Urinary bladder (tissue), 4 donors: Measurements from ENCODE around the gene EVA1C. TPM values are rescaled to one million over a fixed set of nuclear protein-coding genes. Genes with fewer than 3 reads are reported as not detected.
"Not testable (repeated sequence)": the region's sequence is repeated elsewhere in the genome, so short reads cannot be mapped to it uniquely, and the experiment has no call there.

Source experiments
- DNase-seq: peaks from one replicate; pipeline ENCODE4 v3.0.0-alpha.2; 2015; ENCODE audit errors: extremely low spot score
- H3K27ac ChIP-seq: one replicate; pipeline ENCODE4 v1.5.1; 2013; ENCODE audit warnings: low read depth, mild to moderate bottlenecking, moderate library complexity
- H3K36me3 ChIP-seq: one replicate; pipeline ENCODE4 v1.6.1; 2013; ENCODE audit warnings: mild to moderate bottlenecking, moderate library complexity; ENCODE audit not compliant: insufficient read depth
- H3K4me1 ChIP-seq: one replicate; pipeline ENCODE4 v1.6.1; 2013; ENCODE audit warnings: mild to moderate bottlenecking, moderate library complexity; ENCODE audit not compliant: insufficient read depth
- H3K4me3 ChIP-seq: one replicate; pipeline ENCODE4 v1.5.1; 2013; ENCODE audit warnings: low read depth, low read length
- WGBS: extraction: QIAGEN DNeasy Blood & Tissue Kit; methylation state at CpG from one replicate; pipeline ENCODE4 v1.1.7; 2013; 5-methylcytosine and 5-hydroxymethylcytosine counted together
- polyA plus RNA-seq: library from polyadenylated mRNA; stranded (reverse); fragments of 200-250 nt; gene quantifications from one replicate; pipeline ENCODE4 v1.2.3, GENCODE V29; 2013
- total RNA-seq: library from RNA; depleted of rRNA; stranded (reverse); fragments of >200 nt; gene quantifications from one replicate; pipeline ENCODE4 v1.2.3, GENCODE V29; 2014
- donor health status: healthy with polysubstance abuse.
- donor health status: healthy.

EVA1C gene
- total and polyA plus RNA-seq, 2 donors = 5.7 to 35.2 TPM

DNA sequence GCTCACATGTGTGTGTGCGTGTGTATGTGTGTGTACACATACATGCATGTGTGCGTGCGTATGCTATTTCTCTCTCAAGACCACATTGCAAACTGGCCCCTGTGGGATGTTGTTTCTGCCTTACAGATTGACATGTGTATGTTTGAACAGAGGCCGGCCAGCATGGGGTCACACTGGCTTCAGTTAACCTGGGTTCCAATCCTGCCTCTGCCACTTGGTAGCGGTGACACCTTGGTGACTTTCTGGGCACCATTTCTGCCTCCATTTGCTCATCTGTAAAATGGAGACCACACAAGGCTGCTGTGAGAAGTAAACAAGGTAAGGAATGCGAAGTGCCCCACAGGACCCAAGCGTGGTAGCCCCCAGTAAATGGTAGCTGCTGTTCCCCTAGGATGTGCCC lies 121.1 kb downstream of the EVA1C start:
- Histone ChIP-seq H3K4me1 (no peaks in the 10 kb centered on the region), H3K36me3 (no peaks in the 10 kb centered on the region), H3K4me3 (no peak overlapping the region), H3K27ac (no peak overlapping the region)
- DNase-seq = no peak
- 96% methylated on average over 7 of the region's 7 CpGs for WGBS

- WGBS = 86% methylated on average over 8 of the region's 8 CpGs
- no peaks in the 10 kb centered on the region for H3K36me3 ChIP-seq
Observed at GRCh38 chr21:32534113-32534512, 121.6 kb downstream of the EVA1C start.

DNA sequence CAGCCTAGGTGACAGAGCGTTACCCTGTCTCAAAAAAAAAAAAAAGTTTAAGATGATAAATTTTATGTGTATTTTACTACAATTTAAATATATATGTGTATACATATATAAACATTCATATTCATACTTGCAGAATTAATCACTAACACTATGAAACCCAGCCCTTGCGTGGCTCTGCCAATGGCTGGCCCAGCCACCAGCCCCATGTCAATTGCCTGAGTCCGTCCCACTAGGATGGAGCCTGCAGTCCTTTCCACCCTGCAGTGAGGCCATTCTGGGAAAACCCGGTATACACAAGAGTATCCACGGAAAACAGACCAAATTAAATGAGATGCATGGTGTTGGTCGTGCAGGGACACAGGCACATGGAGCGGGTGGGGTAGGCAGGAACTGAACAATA lies 123.1 kb downstream of the EVA1C start:
- WGBS = 92% methylated on average over 7 of the region's 7 CpGs
- no peak overlapping the region for H3K4me3 ChIP-seq
- no peak for DNase-seq

More at GRCh38 chr21:32534113-32534512, 121.6 kb downstream of the EVA1C start:
- no peak for DNase-seq
- H3K4me3 ChIP-seq = no peak overlapping the region
- H3K4me1 ChIP-seq = no peaks in the 10 kb centered on the region
- H3K27ac ChIP-seq = no peak overlapping the region

GRCh38 chr21:32537569-32537881 lies 125.0 kb downstream of the EVA1C start:
- WGBS = 94% methylated on average over 3 of the region's 3 CpGs
- H3K4me3 ChIP-seq = no peak overlapping the region
- no peak overlapping the region for H3K27ac ChIP-seq
- no peaks in the 10 kb centered on the region for H3K36me3 ChIP-seq
- H3K4me1 ChIP-seq = no peaks in the 10 kb centered on the region
- no peak for DNase-seq

More for the DNA sequence above, 123.1 kb downstream of the EVA1C start:
- Histone ChIP-seq H3K4me1 (no peaks in the 10 kb centered on the region), H3K27ac (no peak overlapping the region), H3K36me3 (no peaks in the 10 kb centered on the region)

DNA sequence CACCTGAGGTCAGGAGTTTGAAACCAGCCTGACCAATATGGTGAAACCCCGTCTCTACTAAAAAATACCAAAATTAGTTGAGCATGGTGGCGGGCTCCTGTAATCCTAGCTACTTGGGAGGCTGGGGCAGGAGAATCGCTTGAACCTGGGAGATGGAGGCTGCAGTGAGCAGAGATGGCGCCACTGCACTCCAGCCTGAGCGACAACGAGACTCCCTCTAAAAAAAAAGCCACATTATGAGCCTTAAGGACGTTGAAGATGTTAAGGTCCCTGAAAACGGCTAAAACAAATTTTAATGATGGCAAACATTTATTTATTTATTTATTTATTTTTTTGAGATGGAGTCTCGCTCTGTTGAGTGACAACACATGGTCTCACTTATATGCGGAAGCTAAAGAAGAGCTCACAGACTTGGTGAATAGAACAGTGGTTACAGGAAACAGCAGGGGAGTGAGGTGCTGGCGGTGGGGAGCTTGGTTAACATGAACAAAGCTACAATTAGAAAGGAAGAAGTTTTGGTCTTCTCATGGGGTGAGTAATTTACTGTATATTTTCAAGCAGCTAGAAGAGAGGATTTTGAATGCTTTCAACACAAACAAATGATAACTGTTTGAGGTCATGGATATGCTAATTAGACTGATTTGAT lies 125.8 kb downstream of the EVA1C start:
- no peak for DNase-seq
- Histone ChIP-seq H3K27ac (no peak overlapping the region), H3K36me3 (no peaks in the 10 kb centered on the region), H3K4me1 (no peaks in the 10 kb centered on the region), H3K4me3 (no peak overlapping the region)
- 83% methylated on average over 11 of the region's 11 CpGs for WGBS

DNA sequence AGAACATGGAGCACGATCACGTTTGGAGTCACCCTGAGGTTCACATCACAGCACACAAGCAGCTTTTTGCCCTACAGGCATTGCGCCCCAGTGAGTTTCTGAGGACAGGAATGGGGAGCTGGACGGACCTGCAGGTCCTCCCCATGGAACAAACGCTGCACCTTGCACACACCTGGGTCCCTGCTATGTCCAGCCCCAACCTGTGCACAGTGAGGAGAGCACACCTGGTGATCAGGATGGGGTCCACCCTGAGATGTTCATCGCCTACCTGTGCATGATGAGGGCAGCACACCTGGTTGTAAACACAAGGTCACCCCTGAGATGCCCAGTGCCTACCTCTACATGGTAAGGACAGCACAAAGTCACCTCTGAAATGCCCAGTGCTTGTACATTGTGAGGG lies 126.9 kb downstream of the EVA1C start:
- Histone ChIP-seq H3K4me3 (no peak overlapping the region), H3K36me3 (no peaks in the 10 kb centered on the region), H3K4me1 (no peaks in the 10 kb centered on the region), H3K27ac (no peak overlapping the region)
- DNase-seq = no peak
- 86% methylated on average over 6 of the region's 6 CpGs for whole genome bisulfite sequencing

DNA sequence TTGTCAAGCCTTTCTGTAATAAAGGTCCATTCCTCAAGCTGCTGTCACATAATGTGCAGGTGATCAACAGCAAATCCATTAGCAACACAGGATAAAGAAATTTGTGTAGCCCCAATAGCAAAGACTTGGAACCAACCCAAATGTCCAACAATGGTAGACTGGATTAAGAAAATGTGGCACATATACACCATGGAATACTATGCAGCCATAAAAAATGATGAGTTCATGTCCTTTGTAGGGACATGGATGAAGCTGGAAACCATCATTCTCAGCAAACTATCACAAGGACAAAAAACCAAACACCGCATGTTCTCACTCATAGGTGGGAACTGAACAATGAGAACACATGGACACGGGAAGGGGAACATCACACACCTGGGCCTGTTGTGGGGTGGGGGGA lies 130.6 kb downstream of the EVA1C start:
- not testable (repeated sequence) for H3K27ac ChIP-seq, H3K36me3 ChIP-seq, H3K4me3 ChIP-seq, H3K4me1 ChIP-seq, DNase-seq
- 93% methylated on average over 2 of the region's 2 CpGs for WGBS

GRCh38 chr21:32543975-32544374 lies 131.5 kb downstream of the EVA1C start:
- no peak overlapping the region for H3K4me3 ChIP-seq
- DNase-seq = no peak
- WGBS = 67% methylated on average over 3 of the region's 3 CpGs

DNA sequence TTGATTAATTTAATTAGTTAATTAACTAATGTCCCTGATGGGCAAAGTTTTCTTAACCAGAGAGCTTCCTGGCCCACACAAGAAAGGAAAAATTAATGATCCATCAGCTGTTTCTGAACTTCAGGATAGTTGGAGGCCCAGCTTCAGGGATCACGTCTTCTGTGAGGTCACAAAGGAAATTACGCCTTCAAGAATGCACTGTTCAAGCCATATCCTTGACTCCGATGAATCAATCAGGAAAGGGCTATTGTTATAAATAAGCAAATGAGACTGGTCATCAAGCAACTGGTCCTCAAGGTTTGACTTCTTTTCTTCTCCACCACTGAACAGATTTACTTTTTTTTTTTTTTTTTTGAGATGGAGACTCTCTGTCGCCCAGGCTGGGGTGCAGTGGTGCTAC lies 132.2 kb downstream of the EVA1C start:
- no peak for DNase-seq

More at GRCh38 chr21:32543975-32544374, 131.5 kb downstream of the EVA1C start:
- H3K4me1 ChIP-seq = no peaks in the 10 kb centered on the region
- no peaks in the 10 kb centered on the region for H3K36me3 ChIP-seq
- no peak overlapping the region for H3K27ac ChIP-seq

GRCh38 chr21:32545948-32546441 lies 133.5 kb downstream of the EVA1C start:
- H3K4me3 ChIP-seq = no peak overlapping the region
- no peak overlapping the region for H3K27ac ChIP-seq
- WGBS = 80% methylated on average over 6 of the region's 6 CpGs
- no peaks in the 10 kb centered on the region for H3K4me1 ChIP-seq
- DNase-seq = no peak
- H3K36me3 ChIP-seq = no peaks in the 10 kb centered on the region

More for the DNA sequence above, 132.2 kb downstream of the EVA1C start:
- no peaks in the 10 kb centered on the region for H3K4me1 ChIP-seq
- no peak overlapping the region for H3K4me3 ChIP-seq
- no peak overlapping the region for H3K27ac ChIP-seq
- 90% methylated on average over 4 of the region's 4 CpGs for WGBS
- no peaks in the 10 kb centered on the region for H3K36me3 ChIP-seq

DNA sequence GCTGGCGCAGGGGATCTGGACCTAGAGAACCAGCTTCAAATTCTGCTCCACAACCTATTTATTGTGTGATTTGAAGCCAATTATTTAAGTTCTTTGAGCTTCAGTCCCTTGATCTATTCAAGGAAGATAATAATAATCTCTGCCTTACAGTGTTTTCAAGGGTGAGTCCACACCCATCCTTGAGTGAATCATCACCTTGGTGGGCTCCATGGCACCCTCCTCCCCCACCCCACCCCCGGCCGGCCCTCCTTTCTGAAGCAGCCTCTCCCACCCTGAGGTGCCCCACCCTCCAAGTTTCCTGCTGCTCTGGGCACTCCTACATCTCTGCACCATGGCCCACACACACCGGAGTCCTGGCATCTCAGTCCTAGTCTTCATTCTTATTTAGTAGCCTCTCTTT lies 134.5 kb downstream of the EVA1C start:
- Histone ChIP-seq H3K36me3 (no peaks in the 10 kb centered on the region), H3K4me3 (no peak overlapping the region), H3K27ac (no peak overlapping the region), H3K4me1 (no peaks in the 10 kb centered on the region)
- DNase-seq = no peak
- 92% methylated on average over 4 of the region's 4 CpGs for WGBS

DNA sequence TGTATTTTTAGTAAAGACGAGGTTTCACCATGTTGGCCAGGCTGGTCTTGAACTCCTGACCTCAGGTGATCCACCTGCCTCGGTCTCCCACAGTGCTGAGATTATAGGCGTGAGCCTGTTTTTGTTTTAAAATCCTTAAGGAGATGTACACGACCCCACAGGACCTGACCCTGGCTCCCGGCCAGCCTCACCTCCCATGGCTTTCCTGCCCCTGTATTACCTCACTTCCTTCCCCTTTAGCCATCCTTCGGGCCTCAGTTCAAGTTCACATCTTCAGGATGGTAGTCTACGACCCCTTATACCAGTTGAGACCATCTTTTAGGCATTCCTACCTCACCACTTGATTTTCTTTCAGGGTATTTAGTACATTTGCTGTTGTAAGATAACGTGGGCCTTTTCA lies 136.5 kb downstream of the EVA1C start:
- Histone ChIP-seq H3K4me3 (no peak overlapping the region), H3K4me1 (no peaks in the 10 kb centered on the region), H3K36me3 (no peaks in the 10 kb centered on the region), H3K27ac (no peak overlapping the region)
- no peak for DNase-seq
- WGBS = 75% methylated on average over 8 of the region's 8 CpGs

GRCh38 chr21:32549440-32549839 lies 136.9 kb downstream of the EVA1C start:
- Histone ChIP-seq H3K27ac (no peak overlapping the region), H3K4me1 (no peaks in the 10 kb centered on the region), H3K4me3 (no peak overlapping the region), H3K36me3 (no peaks in the 10 kb centered on the region)
- 59% methylated on average over 1 of the region's 1 CpG for WGBS
- no peak for DNase-seq

DNA sequence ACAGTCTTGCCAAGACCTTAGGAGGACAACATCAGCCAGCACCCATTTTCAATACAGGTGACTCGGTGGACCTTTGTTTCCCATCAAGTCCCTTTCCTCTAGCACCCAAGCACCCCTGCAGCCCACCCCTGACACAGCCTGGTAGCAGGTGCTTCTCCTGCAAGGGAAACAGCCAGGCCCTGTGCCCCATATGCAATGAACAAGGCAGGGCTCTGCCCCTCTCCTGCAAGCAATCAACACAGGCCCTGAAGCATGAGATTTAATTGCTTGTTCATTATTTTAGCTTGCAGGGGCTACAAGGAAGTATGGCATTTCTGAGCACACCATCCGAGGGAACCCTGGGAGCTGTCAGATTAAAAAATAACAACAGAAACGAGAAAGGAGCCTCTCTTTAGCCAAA lies 137.4 kb downstream of the EVA1C start:
- no peaks in the 10 kb centered on the region for H3K4me1 ChIP-seq
- no peak for DNase-seq
- H3K4me3 ChIP-seq = no peak overlapping the region
- H3K27ac ChIP-seq = no peak overlapping the region
- 80% methylated on average over 3 of the region's 3 CpGs for WGBS
- no peaks in the 10 kb centered on the region for H3K36me3 ChIP-seq
